Kidney (tissue), 22 donors: ENCODE measurements around the gene OR52E5. TPM values are rescaled to one million over a fixed set of nuclear protein-coding genes. Genes with fewer than 3 reads are reported as not detected.

Experiments
- DNase-seq, 5 donors: peaks; one replicate each; pipeline ENCODE4 v3.0.0-alpha.2; 2013 to 2020
- FAIRE-seq: peaks from 2 replicates; lab custom pipeline; 2012; peaks lifted over from hg19 to GRCh38; lab: Jason Lieb, UNC
- H3K27ac ChIP-seq, 2 donors: one replicate each; pipeline ENCODE4 v1.7.0; 2013; ENCODE audit warnings: low read depth in 2 of 2, low read length in 2 of 2, inconsistent platforms in 1 of 2
- H3K27me3 ChIP-seq: one replicate; pipeline ENCODE4 v1.7.1; 2013; ENCODE audit warnings: low read length, inconsistent platforms; ENCODE audit not compliant: control insufficient read depth, insufficient read depth
- H3K36me3 ChIP-seq, 3 donors: one replicate each; pipeline versions ENCODE4 v1.7.0 to v1.7.1; 2013; ENCODE audit warnings: low read length in 3 of 3, control low read depth in 1 of 3, inconsistent platforms in 1 of 3; ENCODE audit not compliant: insufficient read depth in 3 of 3, control insufficient read depth in 2 of 3
- H3K4me1 ChIP-seq, 3 donors: one replicate each; pipeline versions ENCODE4 v1.7.0 to v1.7.1; 2013; ENCODE audit warnings: low read length in 3 of 3, inconsistent platforms in 1 of 3, low read depth in 1 of 3; ENCODE audit not compliant: control insufficient read depth in 2 of 3, insufficient read depth in 2 of 3
- H3K4me3 ChIP-seq, 3 donors: one replicate each; pipeline versions ENCODE4 v1.7.0 to v1.8.1; 2013; ENCODE audit warnings: low read length in 3 of 3, control low read depth in 1 of 3, inconsistent platforms in 1 of 3
- H3K9ac ChIP-seq, 3 donors: one replicate each; pipeline versions ENCODE4 v1.7.0 to v1.7.1; 2013; ENCODE audit warnings: low read length in 3 of 3, control low read depth in 1 of 3, inconsistent platforms in 1 of 3
- H3K9me3 ChIP-seq, 3 donors: one replicate each; pipeline versions ENCODE4 v1.7.0 to v1.7.1; 2013; ENCODE audit warnings: low read length in 3 of 3, control low read depth in 1 of 3, inconsistent platforms in 1 of 3; ENCODE audit not compliant: control insufficient read depth in 2 of 3, insufficient read depth in 1 of 3
- CTCF ChIP-seq: IDR thresholded peaks from 3 replicates; pipeline ENCODE4 v1.5.1; 2012; ENCODE audit warnings: mild to moderate bottlenecking, moderate library complexity, borderline replicate concordance; ENCODE audit not compliant: insufficient read depth; ENCODE audit errors: extremely low read depth
- intact Hi-C: fragments of 100-400 bp; cut with DNase I; formaldehyde crosslinking; loops from one replicate; pipeline ENCODE4 v1.11.1; 2022
- long read RNA-seq, 10 donors: library from polyadenylated mRNA in 1 of 10; unstranded in 1 of 10; transcript quantifications; one replicate each; pipeline ENCODE4 v2.0.0 and lab custom pipeline, GENCODE V29; 2021 to 2026
- polyA plus RNA-seq: library from polyadenylated mRNA; stranded (reverse); fragments of 350-450 nt; fragmentation: Illumina TruSeq; extraction: RNeasy Lipid Tissue Mini Kit (QIAGEN cat#74804); gene quantifications from one replicate; pipeline ENCODE4 v1.2.3, GENCODE V29; 2014; ENCODE audit warnings: low read depth, low replicate concordance; ENCODE audit not compliant: insufficient read depth
- total RNA-seq: library from RNA; stranded (reverse); fragmentation: NEBNext Ultra II Directional; extraction: Animal tissue kit (Norgen Biotek cat#: 25700); gene quantifications from one replicate; pipeline ENCODE4 v1.2.1, GENCODE V29; 2021
- donor health status: control.
- donor health status: control.
- donor health status: control.
- donor health status: control.
- donor health status: control.
- donor health status: DM: yes; HTN: yes; CAD: no.
- donor health status: Normal renal cell carcinoma (clear cell type).

Gene OR52E5
- total RNA-seq (not detected), polyA plus RNA-seq (not detected)
- long read RNA-seq, donor 1: 0 reads
- long read RNA-seq, donor 2: 0 reads
- long read RNA-seq, donor 3: 0 reads
- long read RNA-seq, donor 4: 0 reads
- long read RNA-seq, donor 5: 0 reads
- long read RNA-seq, donor 6: 0 reads
- long read RNA-seq, donor 7: 0 reads
- long read RNA-seq, donor 8: 0 reads
- long read RNA-seq, donor 9: 0 reads
- long read RNA-seq, donor 10: 0 reads

GRCh38 chr11:5892908-5893307 lies at the start of gene OR52E5:
Gene OR52E5 (plus strand): TSS chr11:5893208. CDS start chr11:5900777, 7,569 bp downstream.
- Histone ChIP-seq H3K4me3 (no peak within 1 kb of the TSS), H3K36me3 (no peaks in the 10 kb centered on the region), H3K27me3 (no peaks in the 10 kb centered on the region), H3K27ac (no peak within 1 kb of the TSS), H3K4me1 (no peaks in the 10 kb centered on the region), H3K9ac (no peak within 1 kb of the TSS), H3K9me3 (no peaks in the 10 kb centered on the region)
- DNase-seq (no peak), FAIRE-seq (no peak)
- TF ChIP-seq CTCF: no peak
- intact Hi-C loops: no loop called here

DNA sequence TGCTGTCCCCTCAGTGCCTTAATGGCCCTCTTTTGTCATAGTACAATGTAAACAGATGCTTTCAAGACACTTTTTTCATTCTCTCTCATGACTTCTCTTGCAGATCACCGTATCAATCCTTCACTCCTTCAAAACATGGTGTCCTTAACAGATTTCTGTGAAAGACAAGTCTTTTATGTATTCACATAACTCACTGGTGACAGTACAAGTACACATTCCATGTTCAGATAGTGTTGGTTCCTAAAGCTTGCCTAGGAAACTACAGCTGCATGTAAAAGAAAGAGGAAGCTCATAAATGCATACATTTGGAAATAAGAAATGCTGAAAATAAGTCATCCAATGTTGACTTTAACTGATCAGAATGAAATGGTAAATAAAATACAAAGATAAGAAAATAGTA lies 46.3 kb upstream of the OR52E5 start:
- no peaks in the 10 kb centered on the region for H3K4me1 ChIP-seq
- FAIRE-seq (peak; percentile 60), DNase-seq (no peak)
- H3K9ac ChIP-seq: no peak overlapping the region
- no peaks in the 10 kb centered on the region for H3K9me3 ChIP-seq
- H3K36me3 ChIP-seq: no peaks in the 10 kb centered on the region
- intact Hi-C loops: no loop called here
- H3K4me3 ChIP-seq: no peak overlapping the region
- no peak for TF ChIP-seq CTCF
- no peak overlapping the region for H3K27ac ChIP-seq
- H3K27me3 ChIP-seq: no peaks in the 10 kb centered on the region

DNA sequence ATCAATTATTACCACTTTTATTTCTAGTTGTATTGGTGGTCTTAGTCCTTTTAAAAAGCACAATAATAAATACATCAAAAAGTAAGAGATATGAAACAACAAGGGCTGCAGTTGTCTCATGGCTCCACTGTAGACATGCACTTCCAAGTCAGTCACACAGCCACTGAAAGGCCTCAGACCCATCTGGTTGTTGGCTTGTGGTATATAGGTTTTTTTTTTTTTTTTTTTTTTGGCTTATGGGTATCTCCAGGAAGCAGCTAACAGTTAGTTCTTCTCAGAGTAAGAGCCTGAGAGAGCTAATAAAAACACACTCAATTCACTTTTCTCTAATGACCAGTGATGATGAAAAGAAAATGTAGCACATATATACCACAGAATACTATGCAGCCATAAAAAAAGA lies 45.3 kb upstream of the OR52E5 start:
- H3K27ac ChIP-seq: no peak overlapping the region
- no peak overlapping the region for H3K9ac ChIP-seq
- no peak for TF ChIP-seq CTCF
- no peaks in the 10 kb centered on the region for H3K36me3 ChIP-seq
- intact Hi-C loops: no loop called here
- H3K4me3 ChIP-seq: no peak overlapping the region
- no peaks in the 10 kb centered on the region for H3K27me3 ChIP-seq
- no peaks in the 10 kb centered on the region for H3K4me1 ChIP-seq
- DNase-seq (no peak), FAIRE-seq (no peak)
- H3K9me3 ChIP-seq: no peaks in the 10 kb centered on the region

DNA sequence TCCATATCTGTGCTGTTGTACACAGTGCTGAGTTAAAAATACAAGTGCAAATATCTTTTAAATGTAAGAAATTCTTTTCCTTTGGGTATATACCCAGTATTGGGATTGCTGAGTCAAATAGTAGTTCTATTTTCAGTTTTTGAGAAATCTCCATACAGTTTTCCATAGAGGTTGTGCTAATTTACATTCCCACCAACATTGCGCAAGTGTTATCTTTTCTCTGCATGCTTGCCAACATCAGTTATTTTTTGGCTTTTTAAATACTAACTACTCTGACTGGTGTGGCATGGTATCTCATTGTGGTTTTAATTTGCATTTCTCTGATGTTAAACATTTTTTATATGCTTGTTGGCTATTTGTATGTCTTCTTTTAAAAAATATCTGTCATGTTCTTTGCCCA lies 42.0 kb upstream of the OR52E5 start:
- Histone ChIP-seq H3K9ac (no peak overlapping the region), H3K4me1 (no peaks in the 10 kb centered on the region), H3K36me3 (no peaks in the 10 kb centered on the region), H3K4me3 (no peak overlapping the region), H3K27me3 (no peaks in the 10 kb centered on the region), H3K9me3 (peaks cover 0 to 6% (median 3%) of the 10 kb centered on the region in 3 donors), H3K27ac (no peak overlapping the region)
- no peak for TF ChIP-seq CTCF
- FAIRE-seq (no peak), DNase-seq (no peak)
- intact Hi-C loops: no loop called here
